HG03442 (cell line): ENCODE results near the gene FAM13A.

Source experiments
- ATAC-seq: cut with Tn5 transposase; IDR thresholded peaks from one replicate; pipeline ENCODE4 v1.9.1; 2021; ENCODE audit warnings: mild to moderate bottlenecking, moderate library complexity; ENCODE audit not compliant: unreplicated experiment

Gene FAM13A

DNA sequence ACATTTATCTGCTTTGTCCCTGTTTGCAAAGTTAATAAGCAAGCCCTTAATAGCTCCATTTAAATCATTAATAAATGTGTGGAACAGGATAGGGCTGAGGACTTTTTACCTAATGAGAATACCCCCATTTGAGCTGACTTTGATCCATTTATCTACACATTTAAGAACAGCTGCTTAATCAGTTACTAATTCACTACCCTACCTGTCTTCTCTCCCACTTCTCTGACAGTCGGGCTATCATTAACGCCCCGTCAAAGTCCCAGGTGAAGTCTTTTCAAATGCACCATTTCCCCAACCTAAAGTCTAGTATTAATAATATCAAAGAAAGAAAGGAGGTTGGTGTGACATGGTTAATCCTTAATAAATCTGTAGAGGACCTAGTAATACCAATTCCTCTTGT, 302.2 kb downstream of the FAM13A start:
- no peak for ATAC-seq

- ATAC-seq, result no peak
These were observed 303.1 kb downstream of the FAM13A start for GRCh38 chr4:88753658-88754571.

- no peak for ATAC-seq
These were observed 304.2 kb downstream of the FAM13A start for GRCh38 chr4:88752754-88753153.

DNA sequence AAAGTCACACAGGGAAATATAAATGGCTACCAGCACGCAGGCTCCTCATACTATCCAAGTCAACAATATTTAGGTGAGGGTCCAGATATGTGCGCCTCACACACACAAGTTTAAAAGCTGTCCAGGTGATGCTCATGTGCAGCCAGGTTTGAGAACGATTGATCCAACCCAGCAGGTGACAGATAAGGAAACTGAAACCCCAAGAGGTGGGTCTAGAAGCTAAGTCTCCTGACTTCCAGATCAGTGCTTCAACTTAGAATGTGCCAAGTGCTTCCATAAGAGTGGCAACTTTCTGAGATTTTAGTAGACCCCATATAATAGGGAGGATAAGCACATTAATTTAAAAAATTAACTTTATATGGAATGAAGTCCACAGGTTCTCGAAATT, 304.9 kb downstream of the FAM13A start:
- peak; percentile 55 for ATAC-seq

DNA sequence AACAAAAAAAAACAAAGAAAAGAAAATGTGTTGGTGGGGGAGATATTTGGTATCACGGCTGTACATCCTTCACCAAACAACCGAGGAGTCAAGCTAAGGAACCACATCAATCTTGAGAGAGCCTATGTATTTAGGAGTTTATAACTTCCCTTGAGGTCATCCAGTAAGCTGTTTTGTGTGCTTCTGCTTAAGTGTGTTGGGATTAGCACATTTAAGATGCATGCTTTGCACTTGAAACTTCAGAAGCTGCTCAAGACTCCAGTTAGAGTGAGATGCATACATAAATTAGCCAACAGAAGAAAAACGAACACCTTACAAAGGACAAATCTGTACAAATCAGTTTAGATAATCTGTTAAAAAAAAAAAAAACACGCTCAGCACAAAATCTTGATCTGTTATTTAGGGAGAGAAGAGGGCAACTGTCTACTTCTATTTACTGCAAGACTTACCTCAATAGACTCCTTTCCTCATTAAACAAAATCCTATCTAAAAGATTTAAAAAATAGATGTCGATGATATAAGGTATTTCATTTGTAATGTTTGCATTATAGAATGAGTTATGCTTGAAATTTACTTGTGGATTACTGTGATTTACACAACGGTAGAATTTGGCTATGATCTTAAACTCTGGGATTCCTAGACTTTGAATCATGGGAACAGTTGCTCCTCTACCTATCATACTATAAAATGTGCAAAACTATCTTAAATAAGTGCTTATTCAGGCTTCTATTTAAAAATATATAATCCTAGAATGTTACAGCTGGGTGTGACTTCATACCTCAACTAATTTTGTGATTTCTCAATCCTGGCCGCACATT, 305.5 kb downstream of the FAM13A start:
- ATAC-seq, result no peak

GRCh38 chr4:88750369-88750768, 306.6 kb downstream of the FAM13A start:
- ATAC-seq, result no peak

GRCh38 chr4:88747351-88747750, 309.6 kb downstream of the FAM13A start:
- ATAC-seq, result no peak

GRCh38 chr4:88746206-88746605, 310.8 kb downstream of the FAM13A start:
- ATAC-seq, result no peak

GRCh38 chr4:88745581-88746163, 311.3 kb downstream of the FAM13A start:
- ATAC-seq, result no peak

DNA sequence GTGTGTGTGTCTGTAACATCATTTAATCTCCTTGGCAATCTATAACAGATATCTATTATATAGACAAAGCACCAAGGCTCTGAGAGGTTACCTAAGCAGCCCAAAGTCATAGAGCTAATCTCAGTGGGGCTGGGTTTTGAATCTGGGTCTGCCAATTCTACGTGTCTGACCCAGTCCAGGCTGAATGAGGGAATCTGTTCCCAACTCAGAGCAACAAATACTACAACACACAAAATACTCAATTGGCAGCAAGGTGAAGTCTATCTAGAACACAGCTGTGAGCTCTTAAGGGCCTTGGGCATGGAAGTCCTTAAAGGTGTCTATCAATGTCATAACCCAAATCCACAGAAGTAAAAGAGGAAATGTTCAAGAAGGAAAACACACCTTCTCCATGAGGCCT, 311.8 kb downstream of the FAM13A start:
- ATAC-seq, result no peak

- ATAC-seq, result no peak
These were observed 312.4 kb downstream of the FAM13A start for GRCh38 chr4:88744609-88745008.

DNA sequence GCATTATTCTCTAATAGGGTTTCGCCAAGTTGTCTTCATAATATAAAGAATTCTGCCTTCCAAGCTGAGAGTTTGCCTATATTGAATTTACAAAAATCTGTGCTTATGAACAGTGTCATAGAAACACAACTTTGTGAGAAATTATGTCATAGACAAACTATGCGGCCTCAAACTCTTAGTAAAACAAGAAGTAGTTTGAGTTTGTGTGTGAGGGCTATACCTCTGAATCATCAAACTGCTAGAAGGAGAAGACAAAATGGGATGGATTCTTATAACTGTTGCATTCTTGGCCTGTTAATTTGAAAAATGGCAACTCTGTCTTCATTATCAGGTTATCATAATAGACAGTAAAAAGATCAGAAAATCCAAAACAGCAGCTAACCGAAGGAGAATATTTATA, 313.3 kb downstream of the FAM13A start:
- ATAC-seq, result no peak

DNA sequence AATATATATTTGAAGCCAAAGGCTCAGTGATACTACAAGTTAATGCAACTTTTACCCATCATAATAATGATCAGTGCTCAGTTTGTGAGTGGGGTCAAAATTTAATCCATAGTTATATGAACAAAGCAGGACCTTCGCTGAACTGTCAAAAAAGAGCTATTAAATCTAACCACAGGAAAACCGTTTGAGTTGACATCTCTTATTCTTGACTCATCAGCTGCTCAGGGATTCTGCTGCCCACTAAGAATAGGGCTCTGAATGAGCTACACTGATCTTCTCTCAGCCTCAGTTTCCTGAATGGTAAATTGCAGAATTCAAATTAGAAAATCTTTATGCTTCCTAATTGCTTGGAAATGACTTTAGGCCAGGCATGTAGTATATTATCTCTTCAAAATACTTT, 314.4 kb downstream of the FAM13A start:
- ATAC-seq, result no peak

- ATAC-seq, result no peak
These were observed 318.8 kb downstream of the FAM13A start for GRCh38 chr4:88738180-88738579.

DNA sequence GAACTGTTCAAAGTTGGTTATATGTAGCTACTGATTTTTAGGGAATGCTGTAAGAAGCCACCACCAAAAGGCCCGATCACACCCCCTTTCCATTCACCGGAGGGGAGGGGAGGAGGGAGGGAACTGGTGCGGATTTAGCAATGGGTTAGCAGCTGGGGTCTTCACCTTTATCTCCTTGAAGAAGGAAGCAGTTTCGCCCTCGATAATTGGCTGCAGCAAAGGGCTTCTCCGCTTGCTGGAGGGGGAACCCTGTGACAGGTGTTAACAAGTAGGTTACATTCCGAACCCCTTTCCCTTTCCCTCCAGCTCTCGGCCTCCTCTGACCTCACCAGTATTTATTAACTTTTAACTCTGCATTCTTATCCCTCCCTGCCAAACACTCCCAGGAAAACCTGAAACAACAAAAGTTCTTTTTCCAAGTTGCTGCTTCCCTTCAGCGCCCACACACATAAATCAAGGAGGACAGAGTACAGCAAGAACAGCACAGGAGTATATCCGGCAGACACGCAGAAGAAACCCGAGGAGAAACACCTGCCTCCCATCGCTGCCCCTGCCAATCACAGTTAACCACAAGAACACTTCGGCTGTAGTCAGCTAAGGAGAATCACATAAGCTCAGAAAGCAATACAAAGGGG, 319.6 kb downstream of the FAM13A start:
- peak; percentile 83 for ATAC-seq

- peak; percentile 37 for ATAC-seq
These were observed 320.7 kb downstream of the FAM13A start for GRCh38 chr4:88736264-88736663.

- ATAC-seq, result no peak
These were observed 321.4 kb downstream of the FAM13A start for GRCh38 chr4:88735564-88735963.

GRCh38 chr4:88734403-88734949, 322.5 kb downstream of the FAM13A start:
- no peak for ATAC-seq

DNA sequence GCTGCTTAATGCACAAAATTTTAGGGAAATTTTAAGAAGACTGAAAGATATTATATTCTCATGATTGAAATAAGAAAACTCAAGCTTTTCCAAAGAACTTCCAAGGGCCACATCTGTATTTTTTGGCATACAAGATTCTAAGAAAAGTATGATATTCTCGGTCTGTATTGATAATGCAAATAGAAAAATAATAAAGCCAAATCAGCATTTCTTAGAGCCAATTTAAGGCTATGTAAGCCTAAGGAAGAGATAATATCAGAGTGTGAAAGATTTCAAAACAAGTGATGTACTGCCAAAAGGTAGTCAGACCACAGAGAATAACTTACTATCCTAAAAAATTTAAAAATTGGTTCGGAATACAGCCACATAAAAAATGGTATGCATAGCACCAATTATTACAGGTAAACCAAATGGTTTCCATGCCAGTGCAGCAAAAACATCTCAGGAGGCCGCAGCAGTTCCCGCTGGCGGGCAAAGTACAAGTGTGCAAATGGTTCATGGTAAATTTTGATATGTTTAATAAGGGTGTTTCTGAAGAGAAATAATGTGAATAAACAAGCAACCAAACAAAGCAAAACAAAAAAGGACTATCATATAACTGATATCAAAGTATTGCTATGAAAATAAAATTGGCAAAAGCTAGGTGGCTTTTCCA, 324.1 kb downstream of the FAM13A start:
- no peak for ATAC-seq

GRCh38 chr4:88731381-88731780, 325.6 kb downstream of the FAM13A start:
- no peak for ATAC-seq
